OCI-LY1 (cell line): ENCODE measurements around the gene BET1.

Experiments used
- H2AFZ ChIP-seq: fragments of 200-600 bp; sonication (generic), shearing (Covaris generic); 2 replicates; pipeline ENCODE4 v1.6.0; 2014; ENCODE audit warnings: antibody characterized with exemption, mild to moderate bottlenecking, low read length
- H3F3A ChIP-seq: fragments of 200-600 bp; sonication (generic), shearing (Covaris generic); 2 replicates; pipeline ENCODE4 v1.6.0; 2014; ENCODE audit warnings: mild to moderate bottlenecking, antibody characterized with exemption, low read length, moderate library complexity; ENCODE audit not compliant: insufficient read depth
- H3K27ac ChIP-seq: fragments of 200-600 bp; sonication (generic); 2 replicates; pipeline ENCODE4 v1.5.1; 2014; ENCODE audit warnings: low read length, mixed run types, mild to moderate bottlenecking, low read depth; ENCODE audit not compliant: poor library complexity, severe bottlenecking
- H3K27me3 ChIP-seq: fragments of 200-600 bp; sonication (generic); 2 replicates; pipeline ENCODE4 v1.6.0; 2014; ENCODE audit warnings: antibody characterized with exemption, mild to moderate bottlenecking, low read length, moderate library complexity; ENCODE audit not compliant: insufficient read depth
- H3K36me3 ChIP-seq: fragments of 200-600 bp; sonication (generic); 2 replicates; pipeline ENCODE4 v1.6.1; 2014; ENCODE audit warnings: mild to moderate bottlenecking, antibody characterized with exemption, low read length, moderate library complexity, mixed read lengths; ENCODE audit not compliant: insufficient read depth
- H3K4me1 ChIP-seq: fragments of 200-600 bp; sonication (generic); 2 replicates; pipeline ENCODE4 v1.5.1; 2014; ENCODE audit warnings: mild to moderate bottlenecking, low read length, moderate library complexity; ENCODE audit not compliant: insufficient read depth, severe bottlenecking
- H3K4me2 ChIP-seq: fragments of 200-600 bp; sonication (generic), shearing (Covaris generic); 2 replicates; pipeline ENCODE4 v1.6.1; 2014; ENCODE audit warnings: low read length
- H3K4me3 ChIP-seq: fragments of 200-600 bp; sonication (generic); 2 replicates; pipeline ENCODE4 v1.5.1; 2014; ENCODE audit warnings: low read length, low read depth, mild to moderate bottlenecking, mixed read lengths; ENCODE audit not compliant: poor library complexity, severe bottlenecking
- H3K79me2 ChIP-seq: fragments of 200-600 bp; shearing (Covaris generic); 2 replicates; pipeline ENCODE4 v1.6.1; 2016; ENCODE audit warnings: mixed run types, low read length, mixed read lengths; ENCODE audit not compliant: insufficient read depth
- H3K9ac ChIP-seq: fragments of 200-600 bp; sonication (generic), shearing (Covaris generic); 2 replicates; pipeline ENCODE4 v1.6.1; 2014; ENCODE audit warnings: mild to moderate bottlenecking, low read length, mixed read lengths
- H3K9me2 ChIP-seq: fragments of 200-600 bp; sonication (generic), shearing (Covaris generic); 2 replicates; pipeline ENCODE4 v1.6.1; 2014; ENCODE audit warnings: low read depth, mild to moderate bottlenecking, low read length, mixed read lengths
- H3K9me3 ChIP-seq: fragments of 200-600 bp; shearing (Covaris generic); 2 replicates; pipeline ENCODE4 v1.6.1; 2014; ENCODE audit warnings: low read length, mixed read lengths
- H4K20me1 ChIP-seq: fragments of 200-600 bp; sonication (generic), shearing (Covaris generic); 2 replicates; pipeline ENCODE4 v1.6.0; 2016; ENCODE audit warnings: mild to moderate bottlenecking, low read length; ENCODE audit not compliant: insufficient read depth
- CTCF ChIP-seq: fragments of 200-600 bp; sonication (generic), shearing (Covaris generic); IDR thresholded peaks from 2 replicates; pipeline ENCODE4 v1.5.1; 2017; ENCODE audit warnings: mild to moderate bottlenecking, antibody characterized with exemption, low read length, moderate library complexity, mixed read lengths
- EZH2 ChIP-seq: fragments of 200-600 bp; sonication (generic), shearing (Covaris generic); IDR thresholded peaks from 2 replicates; pipeline ENCODE4 v1.8.0; 2017; ENCODE audit warnings: borderline replicate concordance, mixed run types, mild to moderate bottlenecking, antibody characterized with exemption, low read length, moderate library complexity, mixed read lengths

BET1 gene

GRCh38 chr7:93955304-93955703, 48.9 kb downstream of the BET1 start:
- TF ChIP-seq EZH2: no peak
- TF ChIP-seq CTCF: no peak

GRCh38 chr7:93949423-93949822, 54.7 kb downstream of the BET1 start:
- H3K4me3 ChIP-seq: no peak overlapping the region
- no peak overlapping the region for H3K9ac ChIP-seq
- no peaks in the 10 kb centered on the region for H3K27me3 ChIP-seq
- peaks cover 4% of the 10 kb centered on the region for H3K4me1 ChIP-seq
- H3K36me3 ChIP-seq: no peaks in the 10 kb centered on the region
- no peaks in the 10 kb centered on the region for H3K79me2 ChIP-seq
- no peaks in the 10 kb centered on the region for H3K9me3 ChIP-seq
- no peaks in the 10 kb centered on the region for H4K20me1 ChIP-seq
- no peak overlapping the region for H2AFZ ChIP-seq
- no peaks in the 10 kb centered on the region for H3F3A ChIP-seq
- H3K4me2 ChIP-seq: no peak overlapping the region
- H3K27ac ChIP-seq: no peak overlapping the region
- H3K9me2 ChIP-seq: no peaks in the 10 kb centered on the region
- no peak for TF ChIP-seq EZH2
- no peak for TF ChIP-seq CTCF

More at GRCh38 chr7:93955304-93955703, 48.9 kb downstream of the BET1 start:
- Histone ChIP-seq H3K4me2 (no peak overlapping the region), H3K9me2 (no peaks in the 10 kb centered on the region), H3K36me3 (no peaks in the 10 kb centered on the region), H3K9ac (no peak overlapping the region), H3K27me3 (no peaks in the 10 kb centered on the region), H3K79me2 (no peaks in the 10 kb centered on the region), H3K4me3 (no peak overlapping the region), H4K20me1 (no peaks in the 10 kb centered on the region), H3K9me3 (no peaks in the 10 kb centered on the region), H2AFZ (no peak overlapping the region), H3K27ac (no peak overlapping the region), H3F3A (no peaks in the 10 kb centered on the region), H3K4me1 (peaks cover 28% of the 10 kb centered on the region)

DNA sequence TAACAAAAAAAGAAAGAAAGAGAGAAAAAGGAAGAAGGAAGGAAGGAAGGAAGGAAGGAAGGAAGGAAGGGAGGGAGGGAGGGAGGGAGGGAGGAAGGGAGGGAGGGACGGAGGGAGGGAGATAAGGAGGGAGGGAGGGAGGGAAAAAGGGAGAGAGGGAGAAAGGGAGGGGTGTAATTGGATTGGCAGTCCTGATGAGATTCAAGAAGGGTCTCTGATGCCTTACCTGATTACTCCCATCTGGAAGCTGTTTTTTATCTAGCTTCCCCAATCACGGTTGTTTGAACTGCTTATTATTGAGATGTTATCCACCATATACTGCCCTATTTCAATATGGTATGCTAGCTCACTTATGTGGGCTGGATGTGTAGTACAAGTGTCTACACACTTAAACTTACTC, 55.3 kb downstream of the BET1 start:
- no peaks in the 10 kb centered on the region for H3K9me2 ChIP-seq
- H3K4me1 ChIP-seq: peaks cover 4% of the 10 kb centered on the region
- no peaks in the 10 kb centered on the region for H3F3A ChIP-seq
- no peak for TF ChIP-seq CTCF
- no peak for TF ChIP-seq EZH2
- no peaks in the 10 kb centered on the region for H3K36me3 ChIP-seq
- no peaks in the 10 kb centered on the region for H3K27me3 ChIP-seq
- H3K9me3 ChIP-seq: no peaks in the 10 kb centered on the region
- no peak overlapping the region for H2AFZ ChIP-seq
- H4K20me1 ChIP-seq: no peaks in the 10 kb centered on the region
- no peak overlapping the region for H3K4me3 ChIP-seq
- no peak overlapping the region for H3K27ac ChIP-seq
- H3K4me2 ChIP-seq: no peak overlapping the region
- no peaks in the 10 kb centered on the region for H3K79me2 ChIP-seq
- no peak overlapping the region for H3K9ac ChIP-seq
